Hepatocyte (in vitro differentiated cells): Measurements from ENCODE around the gene KCNE3. TPM values are rescaled to one million over a fixed set of nuclear protein-coding genes. Genes with fewer than 3 reads are reported as not detected.

Experiments used
- DNase-seq: peaks from one replicate; pipeline ENCODE4 v3.0.0-alpha.2; 2016; ENCODE audit warnings: low spot score
- H2AFZ ChIP-seq: fragments of 200-600 bp; sonication (generic); 2 replicates; pipeline ENCODE4 v1.6.0; 2016; ENCODE audit warnings: antibody characterized with exemption, mild to moderate bottlenecking
- H3K27ac ChIP-seq: fragments of 200-600 bp; sonication (generic); 2 replicates; pipeline ENCODE4 v1.5.1; 2016; ENCODE audit warnings: mild to moderate bottlenecking
- H3K27me3 ChIP-seq: fragments of 200-600 bp; sonication (generic); 2 replicates; pipeline ENCODE4 v1.6.1; 2016
- H3K36me3 ChIP-seq: fragments of 200-600 bp; sonication (generic); replicated peaks from 2 replicates; pipeline ENCODE4 v1.5.1; 2016; ENCODE audit warnings: low read depth; ENCODE audit not compliant: insufficient read depth
- H3K4me1 ChIP-seq: fragments of 200-600 bp; sonication (generic); 2 replicates; pipeline ENCODE4 v1.5.1; 2016; ENCODE audit warnings: mild to moderate bottlenecking, moderate library complexity; ENCODE audit not compliant: insufficient read depth
- H3K4me2 ChIP-seq: fragments of 200-600 bp; sonication (generic); 2 replicates; pipeline ENCODE4 v1.6.0; 2016
- H3K4me3 ChIP-seq: fragments of 200-600 bp; sonication (generic); 2 replicates; pipeline ENCODE4 v1.5.1; 2016; ENCODE audit warnings: mild to moderate bottlenecking
- H3K79me2 ChIP-seq: fragments of 200-600 bp; sonication (generic); 2 replicates; pipeline ENCODE4 v1.6.0; 2017; ENCODE audit warnings: mild to moderate bottlenecking
- H3K9me2 ChIP-seq: fragments of 200-600 bp; sonication (generic); replicated peaks from 2 replicates; pipeline ENCODE4 v1.6.0; 2017; ENCODE audit warnings: mild to moderate bottlenecking; ENCODE audit not compliant: insufficient read depth
- H3K9me3 ChIP-seq: fragments of 200-600 bp; sonication (generic); 2 replicates; pipeline ENCODE4 v1.5.1; 2016; ENCODE audit warnings: low read depth, mild to moderate bottlenecking
- H4K20me1 ChIP-seq: fragments of 200-600 bp; sonication (generic); 2 replicates; pipeline ENCODE4 v1.6.0; 2016; ENCODE audit warnings: mild to moderate bottlenecking; ENCODE audit not compliant: insufficient read depth, poor library complexity, severe bottlenecking
- CTCF ChIP-seq: fragments of 200-600 bp; sonication (generic); IDR thresholded peaks from 2 replicates; pipeline ENCODE4 v1.5.1; 2016; ENCODE audit warnings: antibody characterized with exemption, mild to moderate bottlenecking; ENCODE audit not compliant: poor library complexity
- EZH2 ChIP-seq: fragments of 200-600 bp; sonication (generic); IDR thresholded peaks from 2 replicates; pipeline ENCODE4 v1.6.1; 2016; ENCODE audit warnings: antibody characterized with exemption, mild to moderate bottlenecking, borderline replicate concordance
- EZH2phosphoT487 ChIP-seq: fragments of 200-600 bp; sonication (generic); IDR thresholded peaks from one replicate; pipeline ENCODE4 v1.6.1; 2018; ENCODE audit warnings: antibody characterized with exemption, mild to moderate bottlenecking, low read depth, moderate library complexity; ENCODE audit not compliant: unreplicated experiment, severe bottlenecking
- WGBS: methylation state at CpG from one replicate; pipeline ENCODE4 v1.1.6; 2016; ENCODE audit warnings: low lambda C conversion rate; ENCODE audit errors: missing lambda C conversion rate; 5-methylcytosine and 5-hydroxymethylcytosine counted together
- polyA plus RNA-seq: library from polyadenylated mRNA; unstranded; fragments of >200 nt; fragmentation: Nextera tagmentation; extraction: Ambion mirVana; gene quantifications from 2 replicates; pipeline ENCODE4 v1.2.1, GENCODE V29; 2016
- total RNA-seq: library from RNA; depleted of rRNA; stranded (reverse); fragments of >200 nt; gene quantifications from 2 replicates; pipeline ENCODE4 v1.2.3, GENCODE V29; 2014

KCNE3 gene
- total and polyA plus RNA-seq, 2 experiments from 2014 or later: 8.7 to 18.6 TPM

- Histone ChIP-seq H3K27me3 (no peaks in the 10 kb centered on the region), H3K4me3 (no peak overlapping the region), H3K4me1 (no peaks in the 10 kb centered on the region), H3K4me2 (no peak overlapping the region), H3K79me2 (no peaks in the 10 kb centered on the region), H3K27ac (no peak overlapping the region), H3K9me3 (peaks cover 6% of the 10 kb centered on the region), H4K20me1 (no peaks in the 10 kb centered on the region), H3K9me2 (no peaks in the 10 kb centered on the region), H2AFZ (no peak overlapping the region), H3K36me3 (no peaks in the 10 kb centered on the region)
- WGBS: 90% methylated on average over 4 of the region's 4 CpGs
- no peak for DNase-seq
- no peak for TF ChIP-seq EZH2phosphoT487
These were observed 38.6 kb upstream of the KCNE3 start for GRCh38 chr11:74505911-74506310.

GRCh38 chr11:74504100-74504691 is 36.8 kb upstream of the KCNE3 start:
- Histone ChIP-seq H3K27me3 (no peaks in the 10 kb centered on the region), H3K4me2 (no peak overlapping the region), H3K4me1 (no peaks in the 10 kb centered on the region), H3K27ac (peak overlapping the region; percentile 36), H2AFZ (peak overlapping the region; percentile 21), H3K79me2 (no peaks in the 10 kb centered on the region), H4K20me1 (no peaks in the 10 kb centered on the region), H3K4me3 (no peak overlapping the region), H3K9me2 (no peaks in the 10 kb centered on the region), H3K36me3 (no peaks in the 10 kb centered on the region), H3K9me3 (peaks cover 6% of the 10 kb centered on the region)
- WGBS: 88% methylated on average over 1 of the region's 1 CpG
- DNase-seq: no peak
- no peak for TF ChIP-seq CTCF
- TF ChIP-seq EZH2phosphoT487: no peak
- TF ChIP-seq EZH2: no peak

DNA sequence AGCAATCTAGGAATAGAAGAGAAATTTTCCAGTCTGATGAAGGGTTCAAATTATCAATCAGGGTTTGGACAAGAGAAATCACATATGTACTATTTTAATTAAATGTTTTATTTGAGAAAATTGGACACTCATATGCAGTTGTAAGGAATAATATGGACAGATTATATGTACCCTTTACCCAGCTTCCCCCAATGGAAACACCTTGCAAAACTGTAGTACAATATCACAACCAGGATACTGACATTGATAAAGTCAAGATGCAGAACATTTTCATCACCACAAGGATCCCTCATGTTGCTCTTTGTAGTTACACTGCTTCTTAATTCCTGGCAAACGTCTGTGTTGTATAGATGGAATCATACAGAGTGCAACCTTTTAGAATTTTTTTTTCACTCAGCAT is 27.6 kb upstream of the KCNE3 start:
- 89% methylated on average over 1 of the region's 1 CpG for WGBS
- Histone ChIP-seq H3K36me3 (no peaks in the 10 kb centered on the region), H3K27me3 (no peaks in the 10 kb centered on the region), H3K27ac (no peak overlapping the region), H3K4me2 (no peak overlapping the region), H3K4me3 (no peak overlapping the region), H3K79me2 (peaks cover 5% of the 10 kb centered on the region), H3K4me1 (no peaks in the 10 kb centered on the region), H3K9me3 (no peaks in the 10 kb centered on the region), H4K20me1 (no peaks in the 10 kb centered on the region), H2AFZ (no peak overlapping the region), H3K9me2 (no peaks in the 10 kb centered on the region)
- no peak for DNase-seq
- TF ChIP-seq EZH2 (no peak), CTCF (no peak), EZH2phosphoT487 (no peak)

DNA sequence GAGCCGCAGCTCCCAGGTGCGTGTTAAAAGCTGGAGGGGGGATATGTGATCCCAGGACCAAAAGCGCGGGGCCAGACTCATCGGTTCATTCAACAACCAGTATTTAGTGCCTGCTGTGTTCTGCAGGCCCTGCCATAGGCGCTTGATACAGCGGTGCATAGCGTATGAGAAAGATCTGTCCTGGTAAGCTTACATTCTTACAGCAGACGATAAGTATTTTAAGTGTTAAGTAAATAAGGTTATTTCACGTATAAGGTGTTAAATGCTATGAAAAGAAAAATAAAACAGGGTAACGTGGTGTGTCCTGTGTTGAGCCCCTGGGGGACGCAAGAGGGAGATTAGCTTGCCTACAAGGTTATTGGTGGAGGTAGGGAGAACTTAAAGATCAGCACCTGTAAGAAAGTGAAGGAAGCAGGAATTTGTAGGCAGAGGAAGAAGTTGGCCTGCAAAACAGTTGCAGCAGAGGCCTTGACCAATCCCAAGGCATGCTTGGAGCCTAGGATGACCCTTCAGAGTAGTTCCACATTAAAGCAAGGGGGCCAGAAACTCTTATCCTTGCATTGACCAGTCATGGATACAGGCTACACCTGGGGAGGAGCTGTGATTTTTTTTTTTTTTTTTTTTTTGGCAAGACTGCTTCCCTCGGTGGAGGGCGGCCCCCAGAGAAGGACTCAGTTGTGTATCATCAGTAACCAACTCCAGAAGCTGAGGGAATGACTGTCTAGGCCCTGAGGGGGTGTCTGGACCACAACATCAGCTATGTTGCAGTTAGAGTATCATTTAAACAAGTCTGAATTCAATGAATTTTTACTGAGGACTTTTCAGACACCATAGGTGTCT is 26.7 kb upstream of the KCNE3 start:
- DNase-seq: no peak
- Histone ChIP-seq H3K27me3 (no peaks in the 10 kb centered on the region), H3K4me3 (peak overlapping the region; percentile 55), H3K36me3 (no peaks in the 10 kb centered on the region), H3K9me2 (no peaks in the 10 kb centered on the region), H4K20me1 (no peaks in the 10 kb centered on the region), H3K9me3 (no peaks in the 10 kb centered on the region), H3K4me2 (peak overlapping the region; percentile 84), H3K27ac (peak overlapping the region; percentile 98), H2AFZ (peak overlapping the region; percentile 88), H3K79me2 (peaks cover 5% of the 10 kb centered on the region), H3K4me1 (no peaks in the 10 kb centered on the region)
- TF ChIP-seq EZH2 (no peak), EZH2phosphoT487 (no peak), CTCF (no peak)
- 15% methylated on average over 12 of the region's 14 CpGs for WGBS
